Stimulated activated CD4-positive, alpha-beta T cell treated with anti-CD3 and anti-CD28 coated beads, Interleukin-15, amount 100 ng/mL, for 1 hour (primary cell): Measurements from ENCODE around the gene PTPRU.
"Not testable (repeated sequence)": the region's sequence is repeated elsewhere in the genome, so short reads cannot be mapped to it uniquely, and the experiment has no call there.

Experiments
- DNase-seq, 2 donors: peaks; one replicate each; pipeline ENCODE4 v3.0.0-alpha.2; 2020; ENCODE audit warnings: low read depth in 1 of 2, low spot score in 1 of 2

PTPRU gene

GRCh38 chr1:29285771-29286170, 49.4 kb downstream of the PTPRU start:
- DNase-seq = no peak

- DNase-seq = no peak
Observed at GRCh38 chr1:29286194-29286767, 50.0 kb downstream of the PTPRU start.

- no peak for DNase-seq
Observed at GRCh38 chr1:29289493-29289892, 53.2 kb downstream of the PTPRU start.

- no peak for DNase-seq
Observed at GRCh38 chr1:29290414-29290985, 54.2 kb downstream of the PTPRU start.

- no peak for DNase-seq
Observed at GRCh38 chr1:29291756-29292155, 55.4 kb downstream of the PTPRU start.

GRCh38 chr1:29292344-29292743, 56.0 kb downstream of the PTPRU start:
- DNase-seq = no peak

GRCh38 chr1:29297450-29297849, 61.1 kb downstream of the PTPRU start:
- no peak for DNase-seq

- DNase-seq = no peak
Observed at GRCh38 chr1:29298246-29298645, 61.9 kb downstream of the PTPRU start.

- DNase-seq = no peak
Observed at GRCh38 chr1:29299446-29299845, 63.1 kb downstream of the PTPRU start.

GRCh38 chr1:29301732-29302131, 65.4 kb downstream of the PTPRU start:
- not testable (repeated sequence) for DNase-seq

- DNase-seq = no peak
Observed at GRCh38 chr1:29303201-29304024, 67.1 kb downstream of the PTPRU start.

GRCh38 chr1:29304025-29304684, 67.8 kb downstream of the PTPRU start:
- DNase-seq = no peak

GRCh38 chr1:29305943-29306342, 69.6 kb downstream of the PTPRU start:
- DNase-seq = no peak

- DNase-seq = no peak
Observed at GRCh38 chr1:29306471-29307140, 70.3 kb downstream of the PTPRU start.

- no peak for DNase-seq
Observed at GRCh38 chr1:29309075-29309474, 72.8 kb downstream of the PTPRU start.

GRCh38 chr1:29309621-29310020, 73.3 kb downstream of the PTPRU start:
- no peak for DNase-seq

- no peak for DNase-seq
Observed at GRCh38 chr1:29310616-29311180, 74.4 kb downstream of the PTPRU start.

GRCh38 chr1:29311352-29312030, 75.2 kb downstream of the PTPRU start:
- DNase-seq = no peak

GRCh38 chr1:29312469-29313461, 76.4 kb downstream of the PTPRU start:
- DNase-seq = no peak
